ENCODE measurements around the gene TSPAN14.
"Not testable (repeated sequence)": the region's sequence is repeated elsewhere in the genome, so short reads cannot be mapped to it uniquely, and the experiment has no call there.

TSPAN14 gene

DNA sequence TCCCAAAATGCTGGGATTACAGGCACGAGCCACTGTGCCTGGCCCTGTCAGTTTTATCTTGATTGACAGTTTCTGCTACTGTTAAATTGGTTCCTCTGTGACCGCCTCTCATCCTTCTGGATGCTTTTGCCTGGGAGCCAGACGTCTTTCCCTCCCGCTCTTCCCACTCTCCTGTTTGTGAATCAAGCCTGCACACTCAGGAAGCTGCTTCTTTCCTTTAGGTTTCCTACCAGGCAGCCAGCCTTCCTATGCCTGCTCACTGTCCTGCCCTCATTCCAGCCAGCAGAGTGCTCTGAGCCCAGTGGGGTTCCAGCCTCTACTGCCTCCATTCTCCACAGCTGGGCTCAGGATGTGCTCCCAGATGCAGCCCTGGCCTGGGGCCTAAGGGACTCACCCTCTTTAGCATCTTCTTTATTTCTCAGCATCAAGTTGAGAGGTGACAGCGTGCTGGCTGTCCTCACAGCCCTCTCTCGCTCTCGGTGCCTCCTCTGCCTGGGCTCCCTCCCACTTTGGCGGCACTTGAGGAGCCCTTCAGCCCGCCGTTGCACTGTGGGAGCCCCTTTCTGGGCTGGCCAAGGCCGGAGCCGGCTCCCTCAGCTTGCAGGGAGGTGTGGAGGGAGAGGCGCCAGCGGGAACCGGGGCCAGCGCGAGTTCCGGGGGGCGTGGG lies 88.7 kb downstream of the TSPAN14 start:
- no peak for DNase-seq (ENCODE audit: low read depth)

DNA sequence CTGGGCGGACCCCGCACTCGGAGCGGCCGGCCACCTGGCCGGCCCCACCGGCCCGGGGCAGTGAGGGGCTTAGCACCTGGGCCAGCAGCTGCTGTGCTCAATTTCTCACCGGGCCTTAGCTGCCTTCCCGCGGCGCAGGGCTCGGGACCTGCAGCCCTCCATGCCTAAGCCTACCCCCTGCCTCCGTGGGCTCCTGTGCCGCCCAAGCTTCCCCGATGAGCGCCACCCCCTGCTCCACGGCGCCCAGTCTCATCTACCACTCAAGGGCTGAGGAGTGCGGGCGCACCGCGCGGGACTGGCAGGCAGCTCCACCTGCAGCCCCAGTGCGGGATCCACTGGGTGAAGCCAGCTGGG lies 89.2 kb downstream of the TSPAN14 start:
- not testable (repeated sequence) for DNase-seq (ENCODE audit: low read depth)

DNA sequence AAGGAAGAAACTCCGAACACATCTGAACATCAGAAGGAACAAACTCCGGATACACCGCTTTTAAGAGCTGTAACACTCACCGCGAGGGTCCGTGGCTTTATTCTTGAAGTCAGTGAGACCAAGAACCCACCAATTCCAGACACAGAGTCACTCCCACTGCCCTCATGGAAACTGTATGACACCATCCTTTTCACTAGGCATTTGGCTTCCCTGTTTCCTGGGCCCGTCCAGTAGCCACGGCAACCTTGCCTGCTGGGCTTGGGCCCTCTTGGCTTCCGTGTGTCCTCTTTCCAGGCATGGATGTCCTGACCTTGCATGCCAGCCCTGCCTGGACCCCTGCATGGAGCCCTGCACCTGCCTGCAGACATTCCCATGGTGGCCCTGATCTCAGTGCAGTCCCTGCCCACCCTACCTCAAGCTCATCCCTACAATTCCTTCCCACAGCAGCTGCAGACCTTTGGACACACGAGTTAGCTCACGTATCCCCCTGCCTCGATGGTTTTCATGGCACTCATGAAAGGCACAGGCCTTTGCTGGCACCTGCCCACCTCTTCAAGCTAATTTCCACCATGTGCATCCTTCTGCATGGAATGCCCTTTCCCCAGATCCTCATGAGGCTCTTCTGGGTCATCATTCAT lies 90.3 kb downstream of the TSPAN14 start:
- no peak for DNase-seq (ENCODE audit: low read depth)

DNA sequence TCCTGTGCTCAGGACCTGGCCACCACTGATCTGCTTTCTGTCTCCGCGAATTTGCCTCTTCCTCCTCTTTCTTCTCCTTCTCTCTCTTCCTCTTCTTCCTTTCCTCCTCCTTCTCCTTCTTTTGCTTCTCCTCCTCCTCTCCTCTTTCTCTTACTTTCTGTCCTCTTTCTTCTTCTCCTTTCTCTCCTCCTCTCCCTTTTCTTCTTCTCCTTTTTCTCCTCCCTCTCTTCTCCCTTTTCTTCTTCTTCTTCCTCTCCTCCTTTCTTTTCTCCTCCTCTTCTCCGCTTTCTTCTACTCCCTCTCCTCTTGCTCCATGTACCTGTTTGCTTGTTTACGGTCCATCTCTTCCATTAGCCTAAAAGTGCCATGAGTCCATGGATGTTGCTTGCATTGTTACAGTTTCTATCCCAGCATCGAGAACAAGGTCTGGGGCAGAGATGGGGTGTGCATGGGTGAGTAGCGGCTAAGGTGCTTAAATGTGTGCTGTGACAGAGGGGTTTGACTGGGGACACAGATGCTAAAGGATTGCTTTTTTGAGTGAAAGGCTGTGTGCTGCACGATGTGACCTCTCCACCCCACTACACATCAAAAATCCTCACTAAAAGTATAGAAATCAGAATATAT lies 91.3 kb downstream of the TSPAN14 start:
- DNase-seq (ENCODE audit: low read depth), result no peak

DNA sequence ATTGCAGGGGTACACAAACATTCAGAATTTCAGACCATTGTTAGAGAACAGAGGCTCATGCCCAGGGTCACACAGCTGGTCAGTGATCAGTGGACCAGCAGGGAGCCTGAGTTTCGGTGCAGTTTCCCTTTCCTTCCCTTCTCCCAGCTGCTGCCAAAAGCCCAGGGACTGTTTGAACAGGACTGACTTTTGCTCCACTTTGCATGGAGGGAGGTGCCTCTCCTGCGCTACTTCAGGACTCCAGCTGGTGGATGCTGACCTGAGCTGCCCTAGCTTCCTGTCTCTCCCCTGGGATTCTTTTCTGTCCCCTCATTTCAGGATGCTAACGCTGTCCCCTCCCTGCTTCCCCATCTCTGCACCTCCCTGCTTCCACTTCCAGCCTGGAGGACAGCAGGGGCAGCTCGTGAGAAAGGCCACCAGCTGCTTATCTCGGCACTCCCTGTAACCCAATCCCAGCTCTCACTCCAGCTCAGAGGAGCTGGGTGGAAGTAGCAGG lies 98.1 kb downstream of the TSPAN14 start:
- no peak for DNase-seq (ENCODE audit: low read depth)

DNA sequence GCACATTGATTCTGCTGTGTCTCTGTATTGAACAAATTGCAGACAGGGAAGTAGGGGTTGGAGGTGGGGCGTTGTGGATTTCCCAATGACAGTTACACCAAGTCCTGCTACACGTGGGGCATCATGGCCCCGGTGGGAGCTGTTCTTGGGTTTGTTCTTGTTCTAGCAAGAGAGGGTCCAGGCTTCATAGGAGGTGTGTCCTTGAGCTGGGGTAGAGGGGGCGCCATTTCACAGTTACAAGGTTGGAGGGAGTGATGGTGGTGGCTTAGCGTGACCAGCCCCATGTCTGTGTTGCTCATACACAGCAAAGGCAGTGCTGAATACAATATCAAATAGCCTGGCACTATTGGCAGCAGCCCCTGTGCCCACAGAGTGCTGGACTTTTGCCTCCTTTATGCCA lies 99.3 kb downstream of the TSPAN14 start:
- no peak for DNase-seq (ENCODE audit: low read depth)

DNA sequence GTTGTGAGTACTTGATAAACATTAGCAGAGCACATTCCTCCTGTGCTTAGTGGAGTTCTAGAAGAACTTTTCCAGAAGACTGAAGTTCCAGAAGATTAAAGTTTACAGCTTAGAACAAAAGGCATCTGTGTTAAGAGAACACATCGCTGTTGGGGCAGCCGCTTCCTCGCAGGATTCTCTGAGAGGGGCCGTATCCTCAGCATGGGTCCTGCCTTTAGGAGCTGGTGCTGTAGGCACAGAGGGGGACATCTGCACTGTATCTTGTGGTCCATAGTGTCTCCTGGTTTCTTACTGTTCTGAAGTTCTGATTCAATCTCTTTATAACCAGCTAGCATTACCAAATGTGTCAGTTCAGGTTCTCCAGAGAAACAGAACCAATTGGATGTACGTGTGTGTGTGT lies 99.9 kb downstream of the TSPAN14 start:
- no peak for DNase-seq (ENCODE audit: low read depth)

DNA sequence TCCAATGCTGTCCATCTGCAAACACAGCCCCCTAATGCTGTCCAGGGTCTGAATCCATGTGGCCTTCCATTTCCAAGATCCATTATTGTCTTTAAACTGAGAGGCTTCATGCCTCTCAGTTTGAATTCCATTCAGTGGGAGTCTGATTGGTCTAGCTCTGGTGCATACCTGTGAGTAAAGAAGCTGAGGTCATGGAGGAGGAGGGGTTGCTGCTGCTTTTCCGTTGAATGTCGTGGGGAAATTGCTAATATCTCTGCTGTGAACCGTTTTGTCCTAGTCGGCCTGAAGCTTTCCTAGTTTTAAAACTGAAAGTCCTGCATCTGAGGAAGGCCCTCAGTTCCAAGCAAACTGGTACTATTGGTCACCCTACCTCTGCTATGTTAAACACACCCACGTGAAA lies 101.3 kb downstream of the TSPAN14 start:
- DNase-seq (ENCODE audit: low read depth), result no peak

DNA sequence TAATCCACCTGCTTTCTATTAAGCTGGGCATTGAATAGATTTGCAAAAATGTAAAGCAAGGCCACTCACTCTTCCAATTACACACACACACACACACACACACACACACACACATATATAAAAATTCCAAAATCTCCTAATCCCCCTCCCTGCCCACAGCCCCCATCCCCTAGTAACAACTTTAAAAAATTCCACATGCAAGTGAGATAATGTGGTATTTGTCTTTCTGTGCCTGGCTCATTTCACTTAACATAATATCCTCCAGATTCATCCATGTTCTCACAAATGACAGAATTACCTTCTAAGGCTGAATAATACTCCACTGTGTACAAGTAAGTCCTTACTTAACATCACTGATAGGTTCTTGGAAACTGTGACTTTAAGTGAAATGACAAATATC lies 107.8 kb downstream of the TSPAN14 start:
- no peak for DNase-seq (ENCODE audit: low read depth)

DNA sequence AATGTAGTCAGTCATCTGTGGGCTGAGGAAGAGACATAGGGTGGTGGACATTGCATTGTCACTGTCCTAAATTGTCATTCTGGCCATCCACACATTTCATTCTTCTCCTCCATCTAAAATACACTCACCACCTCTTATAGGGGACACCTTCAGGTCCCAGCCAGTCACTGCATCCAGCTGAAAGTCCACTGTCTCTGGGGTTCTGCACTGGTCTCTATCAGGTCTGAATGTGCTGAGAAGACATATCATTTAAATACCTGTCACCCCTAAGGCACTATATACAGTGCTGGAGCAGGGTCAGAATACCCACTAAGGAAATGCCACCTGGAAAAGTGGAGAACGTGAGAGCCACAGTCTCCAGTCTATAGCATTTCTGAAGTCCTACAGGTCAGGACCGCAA lies 113.2 kb downstream of the TSPAN14 start:
- no peak for DNase-seq (ENCODE audit: low read depth)

DNA sequence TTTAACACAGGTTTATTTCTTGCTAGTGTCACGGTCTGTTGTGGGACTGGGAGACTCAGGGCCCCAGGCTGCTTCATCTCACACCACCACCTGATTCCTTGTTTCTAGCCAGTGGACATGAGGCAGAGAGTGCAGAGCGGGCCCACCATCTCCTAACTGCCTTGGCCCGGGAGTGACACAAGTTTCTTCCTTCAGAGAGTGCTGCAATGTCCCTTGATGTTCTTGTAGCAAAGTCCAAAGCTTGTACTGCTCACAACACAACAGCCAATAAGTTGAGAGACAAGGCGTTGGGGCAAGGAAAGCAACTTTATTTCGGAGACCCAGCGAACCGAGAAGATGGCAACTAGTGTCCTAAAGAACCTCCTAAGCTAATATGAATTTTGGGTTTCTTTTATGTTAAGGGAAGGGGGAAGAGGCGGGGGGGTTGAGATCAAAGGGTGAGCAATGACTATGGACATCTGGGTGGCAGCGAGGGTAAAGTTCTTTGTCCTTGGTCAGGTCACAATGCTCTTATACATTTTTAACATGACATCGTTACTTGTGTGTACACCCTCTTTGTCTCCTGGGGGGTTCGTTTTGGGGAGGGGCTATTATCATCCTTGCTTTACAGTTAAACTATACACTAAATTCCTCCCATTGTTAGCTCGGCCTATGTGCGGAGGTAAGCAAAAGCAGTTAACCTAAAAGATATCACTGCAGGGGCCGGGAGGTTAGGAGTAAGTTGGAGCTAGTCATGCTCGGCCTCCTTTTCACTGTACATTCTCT lies 115.2 kb downstream of the TSPAN14 start:
- DNase-seq (ENCODE audit: low read depth), result no peak

DNA sequence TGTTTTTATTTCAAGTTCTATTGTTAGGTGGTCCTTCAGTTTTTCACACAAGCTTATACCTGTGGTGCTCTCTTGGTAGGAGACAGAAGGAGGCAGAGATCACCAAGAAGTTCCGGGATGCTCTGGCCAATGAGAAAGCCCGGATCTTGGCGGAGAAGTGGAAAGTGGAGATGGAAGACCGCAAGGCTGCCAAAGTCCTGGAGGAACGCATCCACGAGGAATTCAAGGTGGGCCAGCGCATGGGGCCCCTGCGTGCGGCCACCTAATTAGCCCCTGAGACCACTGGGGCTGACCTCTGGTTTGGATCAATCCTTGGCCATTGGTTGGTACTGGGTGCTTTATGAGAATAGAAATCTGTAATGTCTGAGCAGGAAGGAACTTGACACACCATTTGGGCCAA lies 117.2 kb downstream of the TSPAN14 start:
- no peak for DNase-seq (ENCODE audit: low read depth)

DNA sequence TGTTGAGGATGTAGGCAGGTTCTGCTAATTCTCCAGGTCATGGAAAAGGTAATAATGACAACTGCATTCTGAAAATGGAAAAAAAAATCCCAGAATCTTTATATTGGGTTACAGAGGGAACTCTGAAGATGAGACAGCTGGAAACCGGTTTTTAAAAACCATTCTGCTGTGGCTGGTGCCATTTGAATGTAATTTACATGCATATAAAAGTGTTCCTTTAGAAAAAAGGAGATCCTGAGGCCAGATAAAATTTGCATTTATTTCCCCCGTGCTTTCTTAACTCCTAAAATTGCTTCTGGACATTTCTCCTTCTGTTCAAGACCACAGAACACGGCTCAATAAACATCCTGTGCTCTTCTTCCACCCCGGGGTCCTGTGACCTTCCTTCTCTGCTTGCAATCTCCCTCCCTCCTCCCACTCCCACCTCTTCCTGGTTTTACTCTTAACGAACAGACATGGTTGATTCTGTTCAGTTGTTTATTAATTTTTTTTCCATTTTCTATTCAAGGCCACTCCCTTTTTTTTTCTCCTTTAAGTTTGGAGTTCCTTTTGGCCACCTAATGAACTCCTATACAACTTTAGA lies 125.2 kb downstream of the TSPAN14 start:
- DNase-seq (ENCODE audit: low read depth), result no peak

DNA sequence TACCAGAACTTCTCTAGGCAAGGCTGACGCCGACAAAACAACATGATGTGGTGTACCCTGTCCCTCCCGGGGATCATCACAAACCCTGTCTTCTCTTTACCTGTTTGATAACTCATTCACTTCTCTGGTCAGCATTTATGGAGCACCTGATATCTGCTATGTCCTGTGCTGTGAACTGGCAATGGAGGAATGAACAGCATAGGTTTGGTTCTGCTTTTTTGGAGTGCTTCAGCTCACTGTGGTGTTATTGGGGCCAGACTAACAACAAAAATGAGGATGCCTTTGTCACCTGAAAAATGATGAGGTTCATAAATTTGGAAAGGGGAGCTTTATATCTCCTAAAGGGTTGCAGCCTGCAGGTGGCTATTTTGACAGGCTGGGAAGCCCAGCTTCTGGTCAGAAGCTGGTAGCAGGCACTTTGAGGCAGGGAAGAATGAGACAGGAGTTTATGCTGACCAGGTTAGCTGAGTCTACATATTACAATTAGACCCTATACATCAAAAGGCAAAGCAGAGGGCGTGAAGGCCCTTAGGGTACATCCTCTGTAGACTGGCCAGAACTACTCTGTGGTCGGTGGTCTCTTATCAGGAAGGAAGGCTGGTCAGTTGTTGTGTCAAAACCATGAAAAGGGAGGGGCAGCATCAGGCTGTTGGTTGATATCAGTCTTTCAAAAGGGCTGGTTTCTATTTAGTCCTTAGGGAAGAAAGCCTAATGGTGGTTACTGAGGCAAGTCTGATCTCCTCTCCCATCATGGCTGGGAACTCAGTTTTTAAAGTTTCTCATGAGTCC lies 125.9 kb downstream of the TSPAN14 start:
- DNase-seq (ENCODE audit: low read depth), result no peak

DNA sequence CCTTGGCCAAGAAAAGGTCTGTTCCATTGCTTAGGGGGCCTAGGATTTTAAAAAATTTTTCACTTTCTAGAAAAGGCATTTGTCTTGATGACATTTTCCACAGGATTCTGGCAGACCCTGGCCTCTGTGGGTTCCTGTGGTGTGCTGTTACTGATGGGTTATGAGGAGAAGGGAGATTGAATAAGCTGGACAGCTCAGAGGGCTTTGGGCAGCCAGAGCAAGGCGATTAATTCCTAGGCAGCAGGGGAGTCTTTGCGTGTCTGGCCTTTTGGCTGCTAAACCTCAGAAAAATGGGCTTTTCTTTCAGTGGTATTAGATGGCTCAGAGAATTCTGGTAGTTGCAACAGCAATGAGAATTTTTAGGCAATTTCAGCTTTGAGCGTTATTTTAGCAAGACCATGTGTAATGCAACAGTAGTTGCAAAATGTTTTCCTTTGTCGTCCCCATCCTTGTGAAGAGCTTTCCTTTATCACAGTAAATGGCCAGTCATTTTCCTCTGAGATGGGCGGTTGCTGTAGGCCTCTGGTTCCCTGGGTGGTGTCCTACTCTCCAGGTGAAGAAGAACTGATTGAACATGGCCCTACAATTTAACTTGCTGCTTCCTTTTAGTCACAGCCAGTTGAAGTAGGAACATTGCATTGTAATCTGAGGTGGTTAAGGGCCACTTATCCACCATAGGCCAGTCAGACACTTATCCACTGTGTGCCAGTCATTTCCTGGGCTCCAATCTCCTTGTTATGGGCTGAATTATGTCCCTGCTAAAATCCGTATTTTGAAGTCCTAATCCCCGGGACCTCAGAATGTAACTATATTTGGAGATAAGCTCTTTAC lies 126.7 kb downstream of the TSPAN14 start:
- DNase-seq (ENCODE audit: low read depth), result no peak

DNA sequence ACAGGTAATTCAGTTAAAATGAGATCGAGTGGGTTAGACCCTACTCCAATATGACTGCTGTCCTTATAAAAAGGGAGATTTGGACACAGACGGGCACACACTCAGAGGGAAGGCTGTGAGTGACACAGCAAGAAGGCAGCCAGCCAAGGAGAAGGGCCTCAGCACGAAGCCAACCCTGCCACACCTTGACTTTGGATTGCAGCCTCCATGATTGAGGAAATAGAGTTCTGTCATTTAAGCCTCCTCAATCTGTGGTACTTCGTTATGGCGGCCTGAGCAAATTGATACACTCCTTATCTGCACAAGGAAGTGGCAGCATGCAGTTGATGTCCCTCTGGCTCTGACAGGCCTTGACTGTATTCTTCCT lies 127.3 kb downstream of the TSPAN14 start:
- DNase-seq (ENCODE audit: low read depth), result no peak

DNA sequence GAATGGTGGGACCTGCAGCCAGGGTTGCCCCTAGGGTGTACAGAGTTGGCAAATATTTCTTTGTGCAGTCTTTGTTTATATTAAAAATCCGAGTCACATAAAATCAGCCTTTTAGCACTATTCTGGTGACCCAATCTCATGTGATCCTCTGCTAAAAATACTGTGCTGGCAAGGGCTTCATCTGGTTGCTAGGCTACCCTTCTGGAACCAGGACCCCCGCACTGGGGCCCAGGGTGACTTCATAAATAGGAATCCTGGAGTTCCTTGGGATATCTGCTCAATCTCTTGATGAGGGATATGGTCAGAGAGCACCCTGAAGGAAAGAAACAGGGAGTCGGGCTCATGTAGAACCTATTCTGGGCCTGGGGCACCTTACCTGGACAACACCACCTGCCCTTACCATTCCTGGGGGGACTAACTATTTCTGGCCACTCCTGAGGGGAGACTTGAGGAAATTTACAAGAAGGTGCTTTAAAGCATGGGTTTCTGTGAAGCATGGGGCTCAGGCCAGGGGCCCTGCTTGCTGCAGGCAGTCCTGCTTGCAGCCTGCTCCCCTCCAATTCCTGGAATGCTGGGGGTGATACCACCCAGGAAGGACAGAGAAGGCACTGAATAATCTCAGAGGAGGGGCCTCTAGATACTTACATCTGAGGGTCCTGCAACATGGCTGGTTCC lies 128.3 kb downstream of the TSPAN14 start:
- no peak for DNase-seq (ENCODE audit: low read depth)

Data from GM04503 (cell line).